Epithelial cell of proximal tubule (primary cell): Measurements from ENCODE around the gene RBM15B. TPM values are rescaled to one million over a fixed set of nuclear protein-coding genes. Genes with fewer than 3 reads are reported as not detected.

Experiments
- DNase-seq: peaks from one replicate; pipeline ENCODE4 v3.0.0-alpha.2; 2011; ENCODE audit warnings: low read depth
- H3K4me3 ChIP-seq: 2 replicates; pipeline ENCODE4 v1.5.1; 2011; ENCODE audit warnings: low read depth, mild to moderate bottlenecking, low read length
- CTCF ChIP-seq: conservative IDR thresholded peaks from 2 replicates; pipeline ENCODE4 v1.5.1; 2012; ENCODE audit warnings: low read depth, mild to moderate bottlenecking, low read length
- total RNA-seq: library from RNA; depleted of rRNA; stranded (reverse); fragments of >200 nt; gene quantifications from 2 replicates; pipeline ENCODE4 v1.2.3, GENCODE V29; 2015

RBM15B gene
- total RNA-seq, 1 donor from 2014 or later: 25.6 TPM

- no peak for DNase-seq
- TF ChIP-seq CTCF: no peak
- H3K4me3 ChIP-seq: no peak overlapping the region
Measured at GRCh38 chr3:51397392-51397791, 6.3 kb downstream of the RBM15B start.

DNA sequence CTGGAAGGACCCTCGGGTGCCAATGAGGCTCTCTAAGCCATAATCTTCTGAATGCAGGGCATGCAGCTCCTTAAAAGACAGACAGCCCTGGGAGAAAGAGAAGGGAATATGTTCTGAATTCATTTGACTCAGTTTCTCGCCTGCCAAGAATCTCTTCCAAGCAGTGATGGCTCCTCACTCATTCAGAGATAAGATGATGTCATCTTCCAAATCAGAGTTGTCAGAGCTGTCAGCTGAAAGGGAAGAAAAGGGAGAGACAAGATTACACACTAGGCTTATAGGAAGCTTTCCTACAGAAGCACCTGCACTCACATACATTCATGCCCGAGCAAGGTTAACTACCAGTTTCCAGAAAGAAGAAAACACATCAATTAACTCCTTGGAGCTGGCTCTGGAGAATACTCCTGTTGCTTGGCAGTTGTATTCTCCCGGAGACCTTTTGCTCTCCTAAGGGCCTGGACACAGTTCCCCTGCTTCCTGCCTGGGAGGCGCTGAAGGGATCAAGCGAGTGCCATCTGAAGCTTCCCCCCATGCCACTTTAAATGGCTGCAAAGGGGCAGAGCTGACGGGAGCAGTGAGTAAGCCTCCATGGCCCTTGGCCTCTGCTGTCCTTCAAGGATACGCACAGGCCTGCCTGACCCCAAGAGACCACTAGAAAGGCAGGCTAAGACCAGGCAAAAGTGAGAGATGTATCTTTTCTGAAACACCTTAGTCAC lies 7.7 kb downstream of the RBM15B start:
- no peak for TF ChIP-seq CTCF
- DNase-seq: no peak
- H3K4me3 ChIP-seq: no peak overlapping the region

DNA sequence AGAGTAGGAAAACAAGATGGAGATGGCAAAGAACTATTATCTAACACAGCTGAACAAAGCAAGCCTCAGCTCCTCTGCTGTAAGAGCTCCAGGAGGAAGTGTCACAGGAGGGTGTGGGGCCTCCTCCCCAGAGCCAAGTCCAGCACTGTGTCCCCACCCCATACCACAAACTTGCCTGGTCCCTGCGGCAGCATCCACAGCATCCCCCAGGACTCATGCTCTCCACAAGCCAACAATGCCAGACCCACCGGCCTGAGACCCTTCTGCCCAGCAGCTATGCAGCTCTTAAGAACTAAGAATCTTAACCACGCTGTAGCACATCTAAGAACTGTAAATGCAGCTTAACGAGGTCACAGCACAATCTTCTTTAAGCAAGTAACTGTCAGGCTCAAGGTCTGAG lies 9.1 kb downstream of the RBM15B start:
- no peak for DNase-seq
- H3K4me3 ChIP-seq: no peak overlapping the region
- TF ChIP-seq CTCF: no peak

GRCh38 chr3:51401735-51402134 lies 10.7 kb downstream of the RBM15B start:
- H3K4me3 ChIP-seq: no peak overlapping the region
- DNase-seq: no peak
- TF ChIP-seq CTCF: no peak

DNA sequence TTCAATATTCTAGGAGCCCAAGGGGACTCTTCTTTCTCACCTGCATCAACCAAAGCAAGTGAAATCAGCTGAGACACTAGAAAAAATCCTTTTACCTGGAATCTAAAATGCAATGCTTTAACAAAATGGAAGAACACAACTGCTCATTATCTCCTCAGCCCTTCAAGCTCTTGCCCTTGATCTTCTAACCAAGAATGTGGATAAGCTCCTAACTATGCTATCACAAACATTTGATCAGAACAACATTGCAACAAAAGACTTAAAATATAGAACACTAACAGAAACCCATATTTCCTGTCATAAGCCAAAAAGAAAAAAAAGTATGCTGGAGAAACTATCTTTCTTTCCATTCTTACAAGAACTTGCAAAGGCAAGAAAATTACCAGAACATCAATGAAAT lies 12.6 kb downstream of the RBM15B start:
- TF ChIP-seq CTCF: no peak
- DNase-seq: no peak
- H3K4me3 ChIP-seq: no peak overlapping the region

DNA sequence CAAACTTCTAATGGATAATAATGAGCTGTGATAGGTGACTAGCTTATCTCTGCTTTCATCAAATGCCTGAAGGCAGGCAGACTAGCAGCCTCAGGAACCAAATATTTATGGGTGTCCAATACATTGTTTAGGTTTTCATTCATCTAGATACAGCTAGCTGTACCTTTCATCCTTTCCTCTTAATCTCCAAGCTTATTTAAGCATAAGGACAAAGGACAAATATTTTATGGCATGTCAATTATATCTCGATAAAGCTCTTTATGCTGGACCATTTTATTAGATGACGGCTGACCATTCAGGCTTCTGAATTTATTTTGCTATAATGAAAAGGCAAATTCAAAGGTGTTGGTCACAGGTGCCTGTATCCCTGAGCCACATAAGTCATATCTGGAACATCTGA lies 16.9 kb downstream of the RBM15B start:
- H3K4me3 ChIP-seq: no peak overlapping the region
- no peak for TF ChIP-seq CTCF
- DNase-seq: no peak

GRCh38 chr3:51408813-51409212 lies 17.7 kb downstream of the RBM15B start:
- DNase-seq: no peak
- no peak for TF ChIP-seq CTCF

More at GRCh38 chr3:51408813-51409212, 17.7 kb downstream of the RBM15B start:
- H3K4me3 ChIP-seq: no peak overlapping the region
